Tongue (tissue), 2 donors: Measurements from ENCODE around the gene PPP1R16B. TPM values are rescaled to one million over a fixed set of nuclear protein-coding genes. Genes with fewer than 3 reads are reported as not detected.

ENCODE experiments used
- DNase-seq: peaks from one replicate; pipeline ENCODE4 v3.0.0-alpha.2; 2015
- total RNA-seq: library from RNA; depleted of rRNA; stranded (reverse); fragments of >200 nt; gene quantifications from one replicate; pipeline ENCODE4 v1.2.3, GENCODE V29; 2014

Gene PPP1R16B
- total RNA-seq, 1 donor from 2014 or later, result 4.6 TPM

- DNase-seq, result no peak
Observed at GRCh38 chr20:38896009-38896594, 90.6 kb downstream of the PPP1R16B start.

GRCh38 chr20:38897267-38897666 lies 91.8 kb downstream of the PPP1R16B start:
- DNase-seq, result no peak

GRCh38 chr20:38900606-38901005 lies 95.1 kb downstream of the PPP1R16B start:
- DNase-seq, result no peak

GRCh38 chr20:38902601-38903000 lies 97.1 kb downstream of the PPP1R16B start:
- DNase-seq, result no peak

- no peak for DNase-seq
Observed at GRCh38 chr20:38903335-38903734, 97.8 kb downstream of the PPP1R16B start.

GRCh38 chr20:38905375-38905774 lies 99.9 kb downstream of the PPP1R16B start:
- no peak for DNase-seq

- no peak for DNase-seq
Observed at GRCh38 chr20:38907918-38908677, 102.6 kb downstream of the PPP1R16B start.

GRCh38 chr20:38915355-38915754 lies 109.9 kb downstream of the PPP1R16B start:
- DNase-seq, result no peak

- no peak for DNase-seq
Observed at GRCh38 chr20:38917657-38918056, 112.2 kb downstream of the PPP1R16B start.

- no peak for DNase-seq
Observed at GRCh38 chr20:38918172-38918571, 112.7 kb downstream of the PPP1R16B start.

- DNase-seq, result no peak
Observed at GRCh38 chr20:38919683-38920082, 114.2 kb downstream of the PPP1R16B start.

- DNase-seq, result no peak
Observed at GRCh38 chr20:38920411-38920810, 114.9 kb downstream of the PPP1R16B start.

GRCh38 chr20:38920851-38921250 lies 115.4 kb downstream of the PPP1R16B start:
- DNase-seq, result no peak

GRCh38 chr20:38924718-38925117 lies 119.2 kb downstream of the PPP1R16B start:
- DNase-seq, result no peak

- DNase-seq, result peak; percentile 98
Observed at GRCh38 chr20:38926142-38926933, 120.8 kb downstream of the PPP1R16B start, which contains the start of gene FAM83D. TSS of gene FAM83D (plus strand) at chr20:38926417. CDS start at chr20:38926443, 26 bp downstream.

- DNase-seq, result peak; percentile 36
Observed at GRCh38 chr20:38926934-38927616, 121.6 kb downstream of the PPP1R16B start.

- DNase-seq, result no peak
Observed at GRCh38 chr20:38927902-38928578, 122.5 kb downstream of the PPP1R16B start.

- DNase-seq, result no peak
Observed at GRCh38 chr20:38930242-38930569, 124.7 kb downstream of the PPP1R16B start.

- DNase-seq, result no peak
Observed at GRCh38 chr20:38931984-38932383, 126.5 kb downstream of the PPP1R16B start.

GRCh38 chr20:38932457-38933120 lies 127.1 kb downstream of the PPP1R16B start:
- no peak for DNase-seq

GRCh38 chr20:38934530-38934929 lies 129.0 kb downstream of the PPP1R16B start:
- DNase-seq, result no peak
